Neural progenitor cell (in vitro differentiated cells): ENCODE data around the gene RRP8. TPM values are rescaled to one million over a fixed set of nuclear protein-coding genes. Genes with fewer than 3 reads are reported as not detected.
A peak's percentile ranks its signal among the peaks of the same experiment; 100 is the strongest.

Experiments used
- DNase-seq: peaks from one replicate; pipeline ENCODE4 v3.0.0-alpha.2; 2016; ENCODE audit warnings: low spot score
- H2AFZ ChIP-seq: fragments of 200-600 bp; sonication (generic); replicated peaks from 2 replicates; pipeline ENCODE4 v1.6.1; 2016; ENCODE audit warnings: antibody characterized with exemption
- H3F3A ChIP-seq: fragments of 200-600 bp; sonication (generic); 2 replicates; pipeline ENCODE4 v1.6.1; 2016; ENCODE audit warnings: antibody characterized with exemption, low read depth
- H3K27ac ChIP-seq: fragments of 200-600 bp; sonication (generic); 2 replicates; pipeline ENCODE4 v1.5.1; 2016; ENCODE audit warnings: mild to moderate bottlenecking
- H3K27me3 ChIP-seq: fragments of 200-600 bp; sonication (generic); 2 replicates; pipeline ENCODE4 v1.6.1; 2016; ENCODE audit warnings: mild to moderate bottlenecking, moderate library complexity
- H3K36me3 ChIP-seq: fragments of 200-600 bp; sonication (generic); 2 replicates; pipeline ENCODE4 v1.5.1; 2016
- H3K4me1 ChIP-seq: fragments of 200-600 bp; sonication (generic); 2 replicates; pipeline ENCODE4 v1.6.1; 2016; ENCODE audit warnings: mixed run types
- H3K4me2 ChIP-seq: fragments of 200-600 bp; sonication (generic); 2 replicates; pipeline ENCODE4 v1.6.1; 2016
- H3K4me3 ChIP-seq: fragments of 200-600 bp; sonication (generic); 2 replicates; pipeline ENCODE4 v1.5.1; 2016
- H3K79me2 ChIP-seq: fragments of 200-600 bp; sonication (generic); 2 replicates; pipeline ENCODE4 v1.6.1; 2016; ENCODE audit warnings: low read depth
- H3K9ac ChIP-seq: fragments of 200-600 bp; sonication (generic); 2 replicates; pipeline ENCODE4 v1.6.1; 2016
- H3K9me3 ChIP-seq: fragments of 200-600 bp; sonication (generic); 2 replicates; pipeline ENCODE4 v1.5.1; 2016; ENCODE audit warnings: low read depth
- H4K20me1 ChIP-seq: fragments of 200-600 bp; sonication (generic); 2 replicates; pipeline ENCODE4 v1.6.1; 2016; ENCODE audit warnings: low read depth
- H3K27ac Mint-ChIP-seq: 3 replicates; pipeline ENCODE4 v1.8.0; 2021; ENCODE audit warnings: mixed read lengths
- H3K27me3 Mint-ChIP-seq: 2 replicates; pipeline ENCODE4 v1.8.0; 2022; ENCODE audit warnings: low read depth, mild to moderate bottlenecking, inconsistent platforms, moderate library complexity, mixed read lengths; ENCODE audit not compliant: insufficient read depth
- H3K36me3 Mint-ChIP-seq: 3 replicates; pipeline ENCODE4 v1.8.0; 2021; ENCODE audit warnings: mixed read lengths
- H3K4me1 Mint-ChIP-seq: 3 replicates; pipeline ENCODE4 v1.8.0; 2021; ENCODE audit warnings: mixed read lengths
- H3K4me3 Mint-ChIP-seq: 3 replicates; pipeline ENCODE4 v1.8.0; 2021; ENCODE audit warnings: mild to moderate bottlenecking, moderate library complexity, mixed read lengths
- H3K9me3 Mint-ChIP-seq: 3 replicates; pipeline ENCODE4 v1.8.0; 2020; ENCODE audit warnings: mixed read lengths
- CTCF ChIP-seq: fragments of 200-600 bp; sonication (generic); IDR thresholded peaks from 2 replicates; pipeline ENCODE4 v1.5.1; 2017; ENCODE audit warnings: antibody characterized with exemption, mild to moderate bottlenecking
- EZH2 ChIP-seq: fragments of 200-600 bp; sonication (generic); IDR thresholded peaks from 2 replicates; pipeline ENCODE4 v1.6.1; 2017; ENCODE audit warnings: antibody characterized with exemption, mild to moderate bottlenecking, moderate library complexity
- EZH2phosphoT487 ChIP-seq: fragments of 200-600 bp; sonication (generic); IDR thresholded peaks from 2 replicates; pipeline ENCODE4 v1.6.1; 2017; ENCODE audit warnings: antibody characterized with exemption
- total RNA-seq: library from RNA; depleted of rRNA; stranded (reverse); fragments of >200 nt; gene quantifications from 2 replicates; pipeline ENCODE4 v1.2.3, GENCODE V29; 2015; ENCODE audit warnings: low replicate concordance

The RRP8 gene
- total RNA-seq, 1 donor from 2014 or later, result 16.0 TPM

GRCh38 chr11:6610591-6610990, 7.2 kb upstream of the RRP8 start:
- peaks cover 30% of the 10 kb centered on the region for H3K4me1 Mint-ChIP-seq
- H3K4me1 ChIP-seq, result peaks cover 17% of the 10 kb centered on the region
- H3F3A ChIP-seq, result peaks cover 42% of the 10 kb centered on the region
- H3K9ac ChIP-seq, result no peak overlapping the region
- H3K36me3 Mint-ChIP-seq, result peaks cover 29% of the 10 kb centered on the region
- H3K27ac ChIP-seq, result no peak overlapping the region
- H3K27me3 Mint-ChIP-seq, result peaks cover 9% of the 10 kb centered on the region
- H2AFZ ChIP-seq, result no peak overlapping the region
- TF ChIP-seq EZH2 (no peak), CTCF (no peak), EZH2phosphoT487 (no peak)
- peak overlapping the region; percentile 77 for H3K4me2 ChIP-seq
- H3K9me3 Mint-ChIP-seq, result no peaks in the 10 kb centered on the region
- no peak for DNase-seq
- H3K27ac Mint-ChIP-seq, result peak overlapping the region; percentile 95
- peak overlapping the region; percentile 88 for H3K4me3 Mint-ChIP-seq
- H3K79me2 ChIP-seq, result peaks cover 42% of the 10 kb centered on the region
- no peaks in the 10 kb centered on the region for H3K27me3 ChIP-seq
- H3K36me3 ChIP-seq, result peaks cover 4% of the 10 kb centered on the region
- peak overlapping the region; percentile 85 for H3K4me3 ChIP-seq
- no peaks in the 10 kb centered on the region for H3K9me3 ChIP-seq
- peaks cover 7% of the 10 kb centered on the region for H4K20me1 ChIP-seq

- H3K27ac Mint-ChIP-seq, result no peak overlapping the region
- Histone ChIP-seq H2AFZ (no peak overlapping the region), H3K4me3 (no peak overlapping the region), H3K9ac (no peak overlapping the region), H3K79me2 (peaks cover 52% of the 10 kb centered on the region), H3K27me3 (no peaks in the 10 kb centered on the region), H3F3A (peaks cover 46% of the 10 kb centered on the region), H4K20me1 (peaks cover 7% of the 10 kb centered on the region), H3K9me3 (no peaks in the 10 kb centered on the region), H3K4me2 (no peak overlapping the region), H3K4me1 (peaks cover 24% of the 10 kb centered on the region), H3K27ac (no peak overlapping the region), H3K36me3 (peaks cover 4% of the 10 kb centered on the region)
- H3K4me3 Mint-ChIP-seq, result peak overlapping the region; percentile 88
- peaks cover 9% of the 10 kb centered on the region for H3K27me3 Mint-ChIP-seq
- H3K4me1 Mint-ChIP-seq, result peaks cover 30% of the 10 kb centered on the region
- H3K9me3 Mint-ChIP-seq, result no peaks in the 10 kb centered on the region
- TF ChIP-seq CTCF, result no peak
- no peak for TF ChIP-seq EZH2
- TF ChIP-seq EZH2phosphoT487, result no peak
- no peak for DNase-seq
- peaks cover 28% of the 10 kb centered on the region for H3K36me3 Mint-ChIP-seq
Observed at GRCh38 chr11:6609502-6610015, 6.1 kb upstream of the RRP8 start.

GRCh38 chr11:6608726-6609501, 5.5 kb upstream of the RRP8 start:
- no peak for DNase-seq
- Histone ChIP-seq H3K9me3 (no peaks in the 10 kb centered on the region), H3K4me1 (peaks cover 24% of the 10 kb centered on the region), H3F3A (peaks cover 52% of the 10 kb centered on the region), H3K27ac (no peak overlapping the region), H3K4me2 (no peak overlapping the region), H2AFZ (no peak overlapping the region), H3K27me3 (no peaks in the 10 kb centered on the region), H3K9ac (no peak overlapping the region), H3K36me3 (peaks cover 4% of the 10 kb centered on the region), H3K79me2 (peaks cover 59% of the 10 kb centered on the region), H4K20me1 (peaks cover 7% of the 10 kb centered on the region), H3K4me3 (no peak overlapping the region)
- peak overlapping the region; percentile 67 for H3K27ac Mint-ChIP-seq
- H3K9me3 Mint-ChIP-seq, result no peaks in the 10 kb centered on the region
- H3K4me1 Mint-ChIP-seq, result peaks cover 30% of the 10 kb centered on the region
- peaks cover 28% of the 10 kb centered on the region for H3K36me3 Mint-ChIP-seq
- TF ChIP-seq EZH2 (no peak), EZH2phosphoT487 (no peak), CTCF (no peak)
- H3K27me3 Mint-ChIP-seq, result peaks cover 9% of the 10 kb centered on the region
- no peak overlapping the region for H3K4me3 Mint-ChIP-seq
